Measurements from ENCODE around the gene PDE10A.
A peak's percentile ranks its signal among the peaks of the same experiment; 100 is the strongest.

PDE10A gene

GRCh38 chr6:165653607-165654006 lies 9.4 kb downstream of the PDE10A start:
- DNase-seq: no peak

DNA sequence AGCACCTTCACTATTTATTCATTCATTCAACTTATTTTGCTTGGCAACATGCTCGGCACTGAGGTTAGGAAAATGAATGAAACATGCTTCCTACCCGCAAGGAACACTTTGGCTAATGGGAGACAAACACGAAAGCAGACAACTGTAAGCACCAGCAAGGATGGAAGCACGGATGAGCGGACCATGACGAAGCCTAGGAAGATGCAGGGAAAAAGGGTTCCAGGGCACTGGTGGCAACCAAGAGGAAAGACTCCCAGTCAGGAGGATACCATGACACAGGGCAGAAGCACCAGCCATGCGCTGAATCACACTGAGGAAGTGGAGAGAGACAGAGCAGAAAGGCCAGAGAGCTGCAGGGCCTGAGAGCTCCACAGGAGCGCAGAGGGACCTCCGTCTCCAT lies 9.8 kb downstream of the PDE10A start:
- DNase-seq: peak; percentile 88

- no peak for DNase-seq
Measured at GRCh38 chr6:165652766-165653165, 10.3 kb downstream of the PDE10A start.

DNA sequence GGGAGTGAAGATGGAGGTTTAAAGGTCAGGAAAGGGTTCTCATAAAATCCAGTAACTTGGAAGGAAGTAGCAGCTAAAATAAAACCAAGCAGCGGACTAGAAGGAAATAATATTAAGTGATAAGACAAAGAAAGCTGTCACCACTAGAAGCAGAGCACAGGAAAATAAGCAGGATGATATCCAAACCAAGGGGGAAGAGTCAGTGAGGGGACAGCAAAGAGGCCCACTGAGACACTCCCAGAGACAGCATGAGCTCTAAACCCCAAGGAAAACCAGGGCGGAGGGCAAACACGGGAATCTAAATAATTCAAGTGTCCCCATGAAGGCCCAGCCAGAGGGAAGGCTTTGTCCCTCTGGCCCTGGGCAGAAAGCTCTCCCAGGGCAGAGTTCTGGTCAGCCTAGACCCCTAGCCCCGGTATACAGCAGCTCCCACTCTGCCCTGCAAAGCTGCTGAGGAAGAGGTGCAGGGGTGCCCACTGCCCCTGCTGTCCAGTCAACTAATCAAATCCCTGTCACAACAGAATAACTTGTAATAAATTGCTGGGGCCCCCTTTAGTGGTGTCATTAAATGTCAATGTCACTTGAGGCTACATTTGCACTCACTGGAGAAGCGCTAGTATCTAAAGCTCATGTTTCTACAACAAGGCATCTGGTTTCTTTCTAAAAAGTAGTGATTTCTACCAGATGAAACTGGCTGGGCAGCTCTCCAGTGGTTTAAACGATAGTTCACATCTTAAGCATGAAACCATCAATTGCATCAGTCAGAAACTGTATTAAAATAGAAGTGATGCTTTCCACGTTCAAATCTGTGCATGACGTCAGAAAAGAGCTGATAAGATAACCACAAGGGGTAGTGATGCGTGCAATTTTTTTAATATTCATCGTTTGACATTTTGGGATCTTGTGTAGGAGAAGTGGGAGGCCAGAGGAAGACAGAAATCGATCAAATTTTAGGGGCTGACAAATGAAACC lies 13.6 kb downstream of the PDE10A start:
- no peak for DNase-seq

- no peak for DNase-seq
Measured at GRCh38 chr6:165647041-165647440, 16.0 kb downstream of the PDE10A start.

DNA sequence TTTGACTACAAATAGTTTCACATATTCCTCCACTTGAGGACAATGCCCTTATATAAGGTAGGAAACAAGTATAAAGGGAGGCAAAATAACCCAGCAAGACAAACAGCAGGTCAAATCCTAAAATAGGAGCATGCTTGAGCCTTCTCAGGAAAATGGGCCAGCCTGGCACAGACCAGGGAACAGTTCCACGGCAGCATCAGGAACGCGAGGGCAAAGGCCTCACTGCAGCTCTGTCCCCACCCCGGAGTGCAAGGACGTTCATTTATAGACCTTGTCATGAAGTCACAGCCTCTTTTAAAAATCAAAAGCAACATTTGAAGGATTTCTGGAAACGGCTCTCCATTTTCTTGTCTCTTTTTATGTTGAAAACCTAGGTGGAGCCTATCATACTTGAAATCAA lies 17.1 kb downstream of the PDE10A start:
- no peak for DNase-seq

DNA sequence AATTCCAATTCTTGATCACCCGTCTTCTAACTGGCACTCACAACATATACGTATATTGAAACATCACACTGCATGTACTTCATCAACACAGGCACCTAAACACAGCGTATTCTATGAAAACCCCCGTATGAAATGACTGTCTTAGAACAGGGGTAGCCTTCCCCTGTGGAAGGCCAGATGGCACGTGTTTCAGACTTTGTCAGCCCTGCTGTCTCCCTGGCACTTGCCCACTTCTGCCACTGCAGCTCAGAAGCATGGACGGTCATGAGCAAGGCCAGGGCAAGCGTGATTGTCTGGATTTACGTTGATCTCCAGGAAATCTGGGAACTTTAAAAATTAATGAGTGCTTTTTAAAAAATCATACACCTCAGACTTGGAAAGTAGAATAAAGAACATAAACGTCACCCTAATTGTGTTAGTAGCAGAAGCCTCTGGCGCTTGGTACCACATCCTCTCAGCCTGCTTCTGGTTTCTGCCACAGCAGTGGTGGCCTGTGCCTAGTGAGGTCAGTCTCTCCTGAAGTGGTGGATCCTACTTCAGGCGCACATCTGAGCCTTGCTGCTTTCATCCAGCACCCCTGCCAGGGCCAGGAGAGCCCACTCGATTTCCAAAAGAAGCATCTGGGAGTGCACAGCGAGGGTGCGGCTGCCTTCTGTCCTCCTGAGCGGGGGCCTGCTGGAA lies 18.3 kb downstream of the PDE10A start:
- DNase-seq: no peak

- no peak for DNase-seq
Measured at GRCh38 chr6:165643015-165643414, 20.0 kb downstream of the PDE10A start.

GRCh38 chr6:165641672-165642156 lies 21.3 kb downstream of the PDE10A start:
- no peak for DNase-seq

GRCh38 chr6:165640806-165641205 lies 22.2 kb downstream of the PDE10A start:
- DNase-seq: no peak

GRCh38 chr6:165638530-165638929 lies 24.5 kb downstream of the PDE10A start:
- no peak for DNase-seq

- no peak for DNase-seq
Measured at GRCh38 chr6:165637586-165637985, 25.5 kb downstream of the PDE10A start.

DNA sequence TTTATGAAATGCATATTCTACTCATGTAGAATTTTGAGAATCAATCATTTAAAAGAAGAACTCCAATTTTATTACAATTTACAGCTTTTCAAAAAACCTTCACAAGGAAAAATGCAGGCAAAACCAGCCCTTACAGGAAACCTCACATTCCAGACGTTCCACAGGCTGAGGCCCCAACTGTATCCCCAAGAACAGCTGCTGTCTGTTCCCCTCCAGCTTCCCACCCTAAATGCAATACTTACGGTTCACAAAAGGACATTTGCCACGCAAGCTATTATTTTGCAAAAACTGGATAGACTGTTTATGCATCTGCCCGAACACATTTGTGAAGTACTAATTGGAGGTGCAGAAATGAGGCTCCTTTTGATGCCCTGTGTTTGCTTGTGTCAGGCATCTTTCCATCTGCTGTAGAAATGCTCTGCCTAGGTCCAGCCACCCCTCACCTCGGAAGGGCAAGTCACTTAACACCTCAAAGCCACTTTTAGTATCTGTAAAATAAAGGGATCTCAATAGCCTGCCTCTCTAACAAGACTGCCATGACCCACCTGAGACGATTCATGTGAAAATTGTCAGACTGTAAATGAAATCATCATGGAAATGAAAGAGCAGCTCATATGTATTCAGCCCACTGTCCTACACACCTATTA lies 26.5 kb downstream of the PDE10A start:
- DNase-seq: no peak

DNA sequence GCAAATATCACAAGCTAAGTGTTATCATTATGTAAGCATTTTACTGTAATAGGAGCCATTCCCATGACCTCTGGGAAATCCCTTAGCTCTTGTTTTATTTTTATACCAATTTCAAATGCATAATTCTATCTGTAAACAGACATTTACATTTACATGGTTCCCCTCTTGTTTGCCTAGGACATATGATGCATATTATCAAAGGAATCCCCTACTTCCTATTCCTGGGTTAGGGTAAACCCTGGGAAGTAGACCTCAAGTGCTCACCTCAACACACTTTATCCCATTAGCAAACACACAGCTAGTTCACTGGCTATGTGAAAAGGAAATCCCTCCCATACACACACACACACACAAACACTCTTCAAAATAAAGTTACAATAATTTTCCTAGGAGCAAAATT lies 27.1 kb downstream of the PDE10A start:
- no peak for DNase-seq

- DNase-seq: no peak
Measured at GRCh38 chr6:165634101-165634880, 28.8 kb downstream of the PDE10A start.

- DNase-seq: no peak
Measured at GRCh38 chr6:165632194-165632593, 30.8 kb downstream of the PDE10A start.

GRCh38 chr6:165630544-165630953 lies 32.5 kb downstream of the PDE10A start:
- no peak for DNase-seq

DNA sequence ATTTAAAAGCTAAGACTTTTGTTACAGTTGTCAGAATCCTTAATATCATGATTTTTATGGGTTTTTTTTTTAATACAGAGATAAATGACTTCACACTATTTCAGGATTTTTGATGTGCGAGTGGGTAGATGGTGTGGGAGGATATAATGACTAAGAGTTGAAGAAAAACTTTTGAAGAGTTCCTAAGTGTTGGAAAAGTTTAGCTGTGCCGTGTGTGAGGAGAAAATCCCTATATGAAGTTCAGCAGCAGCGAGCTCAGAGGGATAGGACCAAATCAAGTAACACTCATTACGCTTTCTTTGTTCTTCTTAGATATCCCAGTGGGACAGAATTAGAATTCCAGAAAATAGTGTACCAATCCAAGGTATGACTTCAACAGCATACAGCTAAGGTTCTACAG lies 34.1 kb downstream of the PDE10A start:
- no peak for DNase-seq

- DNase-seq: no peak
Measured at GRCh38 chr6:165627366-165627765, 35.7 kb downstream of the PDE10A start.

- no peak for DNase-seq
Measured at GRCh38 chr6:165626711-165627110, 36.3 kb downstream of the PDE10A start.

DNA sequence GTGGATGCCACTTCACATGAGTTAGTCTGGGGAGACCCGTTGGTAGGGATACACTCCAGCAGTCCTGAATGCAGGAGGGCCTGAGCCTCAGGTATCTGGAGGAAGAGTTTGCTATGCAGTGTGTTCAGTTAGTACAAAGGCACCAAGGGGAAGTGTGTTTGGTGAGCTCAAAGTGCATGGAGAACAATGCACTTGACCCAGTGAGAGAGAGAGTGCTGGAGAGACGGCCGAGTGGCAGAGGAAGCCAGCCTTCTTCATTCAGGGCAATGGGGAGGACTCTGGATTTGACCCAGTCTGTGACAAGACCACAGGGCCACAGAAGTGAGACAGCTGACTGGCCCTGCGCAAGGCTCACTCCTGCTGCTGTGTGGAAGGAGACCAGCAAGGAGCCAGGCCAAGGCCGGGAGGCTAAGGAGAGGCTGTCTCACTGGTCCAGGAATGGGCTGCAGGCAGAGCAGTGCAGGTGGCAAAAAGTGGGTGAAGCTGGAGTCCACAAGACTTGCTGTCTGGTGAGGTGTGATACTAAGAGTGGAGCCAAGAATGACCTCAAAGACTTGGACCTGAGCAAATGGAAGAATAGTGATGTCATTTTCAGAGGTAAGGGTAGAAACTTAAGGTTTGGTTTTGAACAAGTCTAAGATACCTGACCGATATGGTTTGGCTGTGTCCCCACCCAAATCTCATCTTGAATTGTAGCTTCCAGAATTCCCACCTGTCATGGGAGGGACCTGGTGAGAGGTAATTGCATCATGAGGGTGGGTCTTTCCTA lies 38.0 kb downstream of the PDE10A start:
- DNase-seq: no peak

DNA sequence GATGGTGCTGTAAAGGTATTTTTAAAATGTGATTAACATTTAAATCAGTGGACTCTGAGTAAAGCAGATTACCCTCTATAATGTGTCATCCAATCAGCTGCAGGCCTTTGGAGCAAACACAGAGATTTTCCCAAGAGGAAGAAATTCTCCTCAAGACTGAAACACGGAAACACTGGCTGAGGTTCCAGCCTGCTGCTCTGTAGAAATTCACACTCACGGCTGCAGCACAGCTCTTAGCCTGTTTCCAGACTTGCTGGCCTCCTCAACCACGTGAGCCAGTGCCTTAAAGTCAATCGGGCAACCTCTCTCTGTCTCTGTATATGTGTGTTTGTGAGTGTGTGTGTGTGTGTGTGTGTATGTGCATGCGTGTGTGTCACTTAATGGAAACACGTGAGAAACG lies 41.1 kb downstream of the PDE10A start:
- DNase-seq: no peak
